ENCODE results near the gene GRB2. TPM values are rescaled to one million over a fixed set of nuclear protein-coding genes. Genes with fewer than 3 reads are reported as not detected.

GRB2 gene
- total and polyA plus RNA-seq, 2 experiments from 2014 or later, result 89.0 to 112 TPM

DNA sequence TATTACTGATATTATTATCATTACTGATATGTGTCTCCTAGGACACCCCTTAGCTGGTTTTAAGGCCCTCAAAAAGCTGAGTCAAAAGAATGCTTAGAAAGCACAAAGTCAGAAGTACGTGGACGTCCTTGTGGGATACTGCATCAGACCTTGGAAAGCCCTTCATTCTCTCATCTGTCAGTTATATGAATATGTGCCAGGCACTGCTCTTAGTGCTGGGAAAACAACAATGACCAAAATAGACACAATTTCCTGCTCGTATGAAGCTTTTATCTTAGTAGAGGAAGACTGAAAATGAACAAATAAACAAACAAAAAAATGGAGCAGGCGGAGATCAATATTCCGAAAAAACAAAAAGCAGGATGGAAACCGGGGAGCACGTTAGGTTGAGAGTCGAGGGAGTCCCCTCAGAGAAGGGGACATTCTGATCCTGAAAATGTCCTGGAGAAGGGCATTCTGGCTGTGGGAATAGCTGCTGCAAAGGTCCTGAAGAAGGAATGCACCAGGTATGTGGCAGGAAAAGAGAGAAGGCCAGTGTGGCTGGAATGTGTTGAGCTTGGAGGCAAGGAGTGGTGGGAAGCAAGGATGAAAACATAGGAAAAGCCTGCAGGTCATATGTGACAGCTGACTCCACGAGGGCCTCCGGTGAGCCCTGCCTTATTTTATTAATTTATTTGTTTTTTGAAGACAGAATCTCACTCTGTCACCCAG lies 35.4 kb upstream of the GRB2 start:
- Histone ChIP-seq H3K36me3 (ENCODE audit: insufficient read depth) (no peaks in the 10 kb centered on the region), H3K4me3 (no peak overlapping the region), H4K20me1 (replicated peaks; ENCODE audit: insufficient read depth) (no peaks in the 10 kb centered on the region), H3K27me3 (ENCODE audit: insufficient read depth) (no peaks in the 10 kb centered on the region), H3F3A (replicated peaks; ENCODE audit: low read depth) (no peaks in the 10 kb centered on the region), H3K4me2 (no peak overlapping the region), H3K79me2 (replicated peaks; ENCODE audit: insufficient read depth) (no peaks in the 10 kb centered on the region), H2AFZ (no peak overlapping the region), H3K4me1 (ENCODE audit: insufficient read depth) (no peaks in the 10 kb centered on the region), H3K9me2 (ENCODE audit: insufficient read depth) (no peaks in the 10 kb centered on the region), H3K27ac (ENCODE audit: low read depth) (no peak overlapping the region)
- H3K27ac Mint-ChIP-seq, result no peak overlapping the region
- no peak for DNase-seq (ENCODE audit: low spot score)
- H3K9me3 Mint-ChIP-seq, result no peaks in the 10 kb centered on the region
- no peaks in the 10 kb centered on the region for H3K36me3 Mint-ChIP-seq (ENCODE audit: low read depth)
- TF ChIP-seq NANOG (IDR thresholded peaks at IDR 0.05; ENCODE audit: borderline replicate concordance), result no peak
- TF ChIP-seq, protein P1, sequence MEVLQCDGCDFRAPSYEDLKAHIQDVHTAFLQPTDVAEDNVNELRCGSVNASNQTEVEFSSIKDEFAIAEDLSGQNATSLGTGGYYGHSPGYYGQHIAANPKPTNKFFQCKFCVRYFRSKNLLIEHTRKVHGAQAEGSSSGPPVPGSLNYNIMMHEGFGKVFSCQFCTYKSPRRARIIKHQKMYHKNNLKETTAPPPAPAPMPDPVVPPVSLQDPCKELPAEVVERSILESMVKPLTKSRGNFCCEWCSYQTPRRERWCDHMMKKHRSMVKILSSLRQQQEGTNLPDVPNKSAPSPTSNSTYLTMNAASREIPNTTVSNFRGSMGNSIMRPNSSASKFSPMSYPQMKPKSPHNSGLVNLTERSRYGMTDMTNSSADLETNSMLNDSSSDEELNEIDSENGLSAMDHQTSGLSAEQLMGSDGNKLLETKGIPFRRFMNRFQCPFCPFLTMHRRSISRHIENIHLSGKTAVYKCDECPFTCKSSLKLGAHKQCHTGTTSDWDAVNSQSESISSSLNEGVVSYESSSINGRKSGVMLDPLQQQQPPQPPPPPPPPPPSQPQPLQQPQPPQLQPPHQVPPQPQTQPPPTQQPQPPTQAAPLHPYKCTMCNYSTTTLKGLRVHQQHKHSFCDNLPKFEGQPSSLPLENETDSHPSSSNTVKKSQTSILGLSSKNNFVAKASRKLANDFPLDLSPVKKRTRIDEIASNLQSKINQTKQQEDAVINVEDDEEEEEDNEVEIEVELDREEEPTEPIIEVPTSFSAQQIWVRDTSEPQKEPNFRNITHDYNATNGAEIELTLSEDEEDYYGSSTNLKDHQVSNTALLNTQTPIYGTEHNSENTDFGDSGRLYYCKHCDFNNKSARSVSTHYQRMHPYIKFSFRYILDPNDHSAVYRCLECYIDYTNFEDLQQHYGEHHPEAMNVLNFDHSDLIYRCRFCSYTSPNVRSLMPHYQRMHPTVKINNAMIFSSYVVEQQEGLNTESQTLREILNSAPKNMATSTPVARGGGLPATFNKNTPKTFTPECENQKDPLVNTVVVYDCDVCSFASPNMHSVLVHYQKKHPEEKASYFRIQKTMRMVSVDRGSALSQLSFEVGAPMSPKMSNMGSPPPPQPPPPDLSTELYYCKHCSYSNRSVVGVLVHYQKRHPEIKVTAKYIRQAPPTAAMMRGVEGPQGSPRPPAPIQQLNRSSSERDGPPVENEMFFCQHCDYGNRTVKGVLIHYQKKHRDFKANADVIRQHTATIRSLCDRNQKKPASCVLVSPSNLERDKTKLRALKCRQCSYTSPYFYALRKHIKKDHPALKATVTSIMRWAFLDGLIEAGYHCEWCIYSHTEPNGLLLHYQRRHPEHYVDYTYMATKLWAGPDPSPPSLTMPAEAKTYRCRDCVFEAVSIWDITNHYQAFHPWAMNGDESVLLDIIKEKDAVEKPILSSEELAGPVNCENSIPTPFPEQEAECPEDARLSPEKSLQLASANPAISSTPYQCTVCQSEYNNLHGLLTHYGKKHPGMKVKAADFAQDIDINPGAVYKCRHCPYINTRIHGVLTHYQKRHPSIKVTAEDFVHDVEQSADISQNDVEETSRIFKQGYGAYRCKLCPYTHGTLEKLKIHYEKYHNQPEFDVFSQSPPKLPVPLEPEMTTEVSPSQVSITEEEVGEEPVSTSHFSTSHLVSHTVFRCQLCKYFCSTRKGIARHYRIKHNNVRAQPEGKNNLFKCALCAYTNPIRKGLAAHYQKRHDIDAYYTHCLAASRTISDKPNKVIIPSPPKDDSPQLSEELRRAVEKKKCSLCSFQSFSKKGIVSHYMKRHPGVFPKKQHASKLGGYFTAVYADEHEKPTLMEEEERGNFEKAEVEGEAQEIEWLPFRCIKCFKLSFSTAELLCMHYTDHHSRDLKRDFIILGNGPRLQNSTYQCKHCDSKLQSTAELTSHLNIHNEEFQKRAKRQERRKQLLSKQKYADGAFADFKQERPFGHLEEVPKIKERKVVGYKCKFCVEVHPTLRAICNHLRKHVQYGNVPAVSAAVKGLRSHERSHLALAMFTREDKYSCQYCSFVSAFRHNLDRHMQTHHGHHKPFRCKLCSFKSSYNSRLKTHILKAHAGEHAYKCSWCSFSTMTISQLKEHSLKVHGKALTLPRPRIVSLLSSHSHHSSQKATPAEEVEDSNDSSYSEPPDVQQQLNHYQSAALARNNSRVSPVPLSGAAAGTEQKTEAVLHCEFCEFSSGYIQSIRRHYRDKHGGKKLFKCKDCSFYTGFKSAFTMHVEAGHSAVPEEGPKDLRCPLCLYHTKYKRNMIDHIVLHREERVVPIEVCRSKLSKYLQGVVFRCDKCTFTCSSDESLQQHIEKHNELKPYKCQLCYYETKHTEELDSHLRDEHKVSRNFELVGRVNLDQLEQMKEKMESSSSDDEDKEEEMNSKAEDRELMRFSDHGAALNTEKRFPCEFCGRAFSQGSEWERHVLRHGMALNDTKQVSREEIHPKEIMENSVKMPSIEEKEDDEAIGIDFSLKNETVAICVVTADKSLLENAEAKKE (CRISPR knock-in tag; IDR thresholded peaks at IDR 0.05), result no peak
- TF ChIP-seq ZNF331 (CRISPR knock-in tag; IDR thresholded peaks at IDR 0.05; ENCODE audit: low read depth), result no peak
- TF ChIP-seq, protein P2, sequence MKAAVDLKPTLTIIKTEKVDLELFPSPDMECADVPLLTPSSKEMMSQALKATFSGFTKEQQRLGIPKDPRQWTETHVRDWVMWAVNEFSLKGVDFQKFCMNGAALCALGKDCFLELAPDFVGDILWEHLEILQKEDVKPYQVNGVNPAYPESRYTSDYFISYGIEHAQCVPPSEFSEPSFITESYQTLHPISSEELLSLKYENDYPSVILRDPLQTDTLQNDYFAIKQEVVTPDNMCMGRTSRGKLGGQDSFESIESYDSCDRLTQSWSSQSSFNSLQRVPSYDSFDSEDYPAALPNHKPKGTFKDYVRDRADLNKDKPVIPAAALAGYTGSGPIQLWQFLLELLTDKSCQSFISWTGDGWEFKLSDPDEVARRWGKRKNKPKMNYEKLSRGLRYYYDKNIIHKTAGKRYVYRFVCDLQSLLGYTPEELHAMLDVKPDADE (IDR thresholded peaks at IDR 0.05), result no peak
- TF ChIP-seq CREB1 (CRISPR knock-in tag; IDR thresholded peaks at IDR 0.05; ENCODE audit: low read depth), result no peak
- no peak for TF ChIP-seq EZH2phosphoT487 (IDR thresholded peaks at IDR 0.05; ENCODE audit: unreplicated experiment)
- no peak for TF ChIP-seq JUNB (IDR thresholded peaks at IDR 0.05; ENCODE audit: unreplicated experiment)
- no peaks in the 10 kb centered on the region for H3K4me1 Mint-ChIP-seq
- no peak for ATAC-seq
- no peaks in the 10 kb centered on the region for H3K27me3 Mint-ChIP-seq (ENCODE audit: insufficient read depth, low read depth, poor library complexity)
- H3K4me3 Mint-ChIP-seq, result no peak overlapping the region

Data from GM23338 (cell line).